Measurements from ENCODE around the gene VSIG4.

Gene VSIG4

GRCh38 chrX:66023385-66024091, 16.3 kb downstream of the VSIG4 start:
- H3K27me3 ChIP-seq (ENCODE audit: control insufficient read depth, insufficient read depth, low read length), result no peaks in the 10 kb centered on the region
- H3K4me1 ChIP-seq, result no peaks in the 10 kb centered on the region
- no peak overlapping the region for H3K4me3 ChIP-seq (ENCODE audit: low read depth, low read length)
- no peaks in the 10 kb centered on the region for H3K36me3 ChIP-seq (ENCODE audit: control insufficient read depth, insufficient read depth, low read length)
- H3K4me2 ChIP-seq (ENCODE audit: low read length), result no peak overlapping the region
- H3K27ac ChIP-seq, result no peak overlapping the region
- no peaks in the 10 kb centered on the region for H3K79me2 ChIP-seq
- no peak overlapping the region for H3K9ac ChIP-seq
- no peak for TF ChIP-seq CTCF (IDR thresholded peaks at IDR 0.05)
- no peak overlapping the region for H2AFZ ChIP-seq
- no peaks in the 10 kb centered on the region for H3K9me3 ChIP-seq (ENCODE audit: control insufficient read depth, low read length)

DNA sequence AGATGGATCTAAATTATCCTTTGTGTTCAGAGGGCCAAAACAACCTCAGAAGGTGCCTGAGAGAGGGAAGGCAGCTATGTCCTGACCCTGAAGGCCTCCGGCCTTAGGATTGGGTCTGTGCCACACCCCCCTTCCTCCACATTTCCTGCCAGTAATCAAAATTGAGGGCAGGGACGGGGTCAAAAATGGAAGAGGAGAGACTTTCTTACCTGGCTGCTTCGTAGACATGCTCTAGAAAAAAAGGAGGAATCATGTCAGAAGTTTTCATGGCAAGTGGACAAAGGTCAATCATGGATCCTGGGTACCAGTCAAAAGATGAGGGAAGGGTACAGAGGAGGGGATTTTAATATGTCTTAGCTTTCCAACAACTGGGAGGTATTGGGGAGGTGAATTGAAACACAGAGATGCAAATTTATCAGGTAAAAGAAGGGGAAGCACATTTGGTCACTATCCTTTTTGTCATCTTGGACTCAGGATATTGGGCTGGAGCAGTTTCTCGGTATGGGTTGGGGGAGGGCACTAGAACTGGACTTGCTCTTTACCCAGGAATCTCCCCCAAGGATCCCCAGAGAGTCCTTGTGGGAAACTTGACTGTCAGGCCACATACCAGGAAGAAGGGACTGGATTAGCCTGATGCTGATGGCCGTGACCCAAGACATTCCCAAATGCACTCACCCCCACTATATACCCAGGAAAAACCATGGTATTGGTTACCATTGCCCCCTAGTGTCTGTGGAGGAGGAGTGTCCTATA, 17.1 kb downstream of the VSIG4 start:
- Histone ChIP-seq H2AFZ (no peak overlapping the region), H3K9me3 (ENCODE audit: control insufficient read depth, low read length) (no peaks in the 10 kb centered on the region), H3K27ac (no peak overlapping the region), H3K4me3 (ENCODE audit: low read depth, low read length) (no peak overlapping the region), H3K4me1 (peaks cover 3% of the 10 kb centered on the region), H3K27me3 (ENCODE audit: control insufficient read depth, insufficient read depth, low read length) (no peaks in the 10 kb centered on the region), H3K36me3 (ENCODE audit: control insufficient read depth, insufficient read depth, low read length) (no peaks in the 10 kb centered on the region), H3K79me2 (no peaks in the 10 kb centered on the region), H3K9ac (no peak overlapping the region), H3K4me2 (ENCODE audit: low read length) (no peak overlapping the region)
- TF ChIP-seq CTCF (IDR thresholded peaks at IDR 0.05), result no peak

GRCh38 chrX:66021765-66022631, 17.9 kb downstream of the VSIG4 start:
- H3K4me1 ChIP-seq, result peaks cover 6% of the 10 kb centered on the region
- no peak overlapping the region for H2AFZ ChIP-seq
- no peaks in the 10 kb centered on the region for H3K9me3 ChIP-seq (ENCODE audit: control insufficient read depth, low read length)
- H3K9ac ChIP-seq, result no peak overlapping the region
- H3K27ac ChIP-seq, result no peak overlapping the region
- TF ChIP-seq CTCF (IDR thresholded peaks at IDR 0.05), result no peak
- no peaks in the 10 kb centered on the region for H3K27me3 ChIP-seq (ENCODE audit: control insufficient read depth, insufficient read depth, low read length)
- no peak overlapping the region for H3K4me3 ChIP-seq (ENCODE audit: low read depth, low read length)
- no peaks in the 10 kb centered on the region for H3K79me2 ChIP-seq
- no peak overlapping the region for H3K4me2 ChIP-seq (ENCODE audit: low read length)
- H3K36me3 ChIP-seq (ENCODE audit: control insufficient read depth, insufficient read depth, low read length), result no peaks in the 10 kb centered on the region

DNA sequence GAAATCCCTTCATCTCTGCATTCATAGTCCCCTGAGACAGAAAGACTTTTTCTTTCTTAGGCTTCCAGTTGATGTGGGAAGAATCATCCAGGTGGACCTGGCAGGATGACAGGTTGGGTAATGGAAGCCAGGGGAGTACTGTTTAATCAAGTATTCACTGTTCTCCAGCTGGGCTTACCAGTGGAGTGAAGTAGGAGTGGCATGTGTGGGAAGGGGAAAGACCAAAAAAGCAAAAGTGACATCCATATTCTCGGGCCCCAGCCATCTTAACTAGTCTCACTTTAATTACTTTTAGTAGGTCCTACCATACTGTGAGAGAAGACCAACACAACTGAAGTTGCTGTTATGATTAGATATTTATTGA, 18.5 kb downstream of the VSIG4 start:
- TF ChIP-seq CTCF (IDR thresholded peaks at IDR 0.05), result no peak
- Histone ChIP-seq H3K79me2 (no peaks in the 10 kb centered on the region), H3K4me3 (ENCODE audit: low read depth, low read length) (no peak overlapping the region), H3K4me1 (peaks cover 6% of the 10 kb centered on the region), H3K9ac (no peak overlapping the region), H3K4me2 (ENCODE audit: low read length) (no peak overlapping the region), H3K36me3 (ENCODE audit: control insufficient read depth, insufficient read depth, low read length) (no peaks in the 10 kb centered on the region), H2AFZ (no peak overlapping the region), H3K27ac (no peak overlapping the region), H3K27me3 (ENCODE audit: control insufficient read depth, insufficient read depth, low read length) (no peaks in the 10 kb centered on the region), H3K9me3 (ENCODE audit: control insufficient read depth, low read length) (no peaks in the 10 kb centered on the region)
